Right atrium auricular region (tissue), 2 donors: ENCODE measurements around the gene POLR2E. TPM values are rescaled to one million over a fixed set of nuclear protein-coding genes. Genes with fewer than 3 reads are reported as not detected.
A peak's percentile ranks its signal among the peaks of the same experiment; 100 is the strongest.

Experiments
- DNase-seq: peaks from one replicate; pipeline ENCODE4 v3.0.0-alpha.2; 2019; ENCODE audit warnings: low spot score
- H3K27ac ChIP-seq, 2 donors: fragments of 200-600 bp; sonication (generic); 1 replicate in 1 of 2; 2 replicates in 1 of 2; pipeline ENCODE4 v1.5.1; 2016 to 2019
- H3K27me3 ChIP-seq, 2 donors: fragments of 200-600 bp; sonication (generic); one replicate each; pipeline versions ENCODE4 v1.5.1 to v1.6.0; 2017 to 2019
- H3K36me3 ChIP-seq: fragments of 200-600 bp; sonication (generic); one replicate; pipeline ENCODE4 v1.5.1; 2016
- H3K4me1 ChIP-seq, 2 donors: fragments of 200-600 bp; sonication (generic); one replicate each; pipeline versions ENCODE4 v1.5.1 to v1.6.0; 2017 to 2019
- H3K4me3 ChIP-seq, 2 donors: fragments of 200-600 bp; sonication (generic); 1 replicate in 1 of 2; 2 replicates in 1 of 2; pipeline ENCODE4 v1.5.1; 2017 to 2019; ENCODE audit warnings: mild to moderate bottlenecking in 1 of 2, moderate library complexity in 1 of 2
- H3K9me3 ChIP-seq, 2 donors: fragments of 200-600 bp; sonication (generic); one replicate each; pipeline ENCODE4 v1.5.1; 2019
- CTCF ChIP-seq, 2 donors: fragments of 200-600 bp; sonication (generic); IDR thresholded peaks; one replicate each; pipeline ENCODE4 v1.5.1; 2019; ENCODE audit warnings: antibody characterized with exemption in 2 of 2
- total RNA-seq, 2 donors: library from RNA; depleted of rRNA; stranded (reverse); fragments of >200 nt; gene quantifications; one replicate each; pipeline ENCODE4 v1.1.0, GENCODE V29; 2016

POLR2E gene
- total RNA-seq, 2 donors from 2014 or later: 149 to 252 TPM

GRCh38 chr19:1042689-1043511 lies 52.3 kb downstream of the POLR2E start:
- H3K27me3 ChIP-seq: no peaks in the 10 kb centered on the region
- no peaks in the 10 kb centered on the region for H3K36me3 ChIP-seq
- no peaks in the 10 kb centered on the region for H3K9me3 ChIP-seq
- H3K4me1 ChIP-seq: peaks cover 0 to 30% of the 10 kb centered on the region in 2 donors
- DNase-seq: no peak
- no peak overlapping the region for H3K4me3 ChIP-seq
- no peak for TF ChIP-seq CTCF (IDR thresholded peaks at IDR 0.05)
- no peak overlapping the region for H3K27ac ChIP-seq

- no peak for TF ChIP-seq CTCF (IDR thresholded peaks at IDR 0.05)
- H3K4me1 ChIP-seq: peaks cover 0 to 30% of the 10 kb centered on the region in 2 donors
- DNase-seq: no peak
- no peak overlapping the region for H3K27ac ChIP-seq
- H3K4me3 ChIP-seq: no peak overlapping the region
- no peaks in the 10 kb centered on the region for H3K27me3 ChIP-seq
- no peaks in the 10 kb centered on the region for H3K9me3 ChIP-seq
- H3K36me3 ChIP-seq: peaks cover 2% of the 10 kb centered on the region
Observed at GRCh38 chr19:1041835-1042685, 53.1 kb downstream of the POLR2E start.

GRCh38 chr19:1041272-1041834 lies 53.8 kb downstream of the POLR2E start:
- Histone ChIP-seq H3K4me3 (peak overlapping the region; percentile 36 to 55), H3K27ac (peak overlapping the region in 1 of 2 donors; percentile 1), H3K36me3 (peaks cover 9% of the 10 kb centered on the region), H3K9me3 (no peaks in the 10 kb centered on the region), H3K4me1 (peaks cover 0 to 30% of the 10 kb centered on the region in 2 donors), H3K27me3 (no peaks in the 10 kb centered on the region)
- no peak for TF ChIP-seq CTCF (IDR thresholded peaks at IDR 0.05)
- DNase-seq: no peak

- Histone ChIP-seq H3K27me3 (no peaks in the 10 kb centered on the region), H3K4me1 (peaks cover 0 to 30% of the 10 kb centered on the region in 2 donors), H3K4me3 (peak overlapping the region; percentile 36 to 55), H3K9me3 (no peaks in the 10 kb centered on the region), H3K36me3 (peaks cover 16% of the 10 kb centered on the region), H3K27ac (peak overlapping the region; percentile 1 to 41)
- TF ChIP-seq CTCF (IDR thresholded peaks at IDR 0.05): no peak
- peak; percentile 89 for DNase-seq
Observed at GRCh38 chr19:1040476-1041271, 54.5 kb downstream of the POLR2E start.
